Gastroesophageal sphincter (tissue), 4 donors: ENCODE measurements around the gene GRAMD4. TPM values are rescaled to one million over a fixed set of nuclear protein-coding genes. Genes with fewer than 3 reads are reported as not detected.

Experiments
- ATAC-seq: fragments of 150-250 bp; one replicate; pipeline ENCODE4 v1.9.1; 2016; ENCODE audit warnings: mild to moderate bottlenecking, moderate library complexity
- H3K27ac ChIP-seq, 4 donors: fragments of 200-600 bp; sonication (generic) in 3 of 4; 1 replicate in 3 of 4; 2 replicates in 1 of 4; pipeline ENCODE4 v1.5.1; 2016 to 2019
- H3K27me3 ChIP-seq: fragments of 200-600 bp; sonication (generic); one replicate; pipeline ENCODE4 v1.5.1; 2019
- H3K36me3 ChIP-seq, 2 donors: fragments of 200-600 bp; sonication (generic); one replicate each; pipeline ENCODE4 v1.5.1; 2019; ENCODE audit warnings: control low read depth in 1 of 2
- H3K4me1 ChIP-seq, 3 donors: fragments of 200-600 bp; sonication (generic); 1 replicate in 2 of 3; 2 replicates in 1 of 3; pipeline ENCODE4 v1.5.1; 2016 to 2019; ENCODE audit warnings: control low read depth in 2 of 3
- H3K4me3 ChIP-seq, 2 donors: fragments of 200-600 bp; sonication (generic); one replicate each; pipeline ENCODE4 v1.5.1; 2019; ENCODE audit warnings: mild to moderate bottlenecking in 1 of 2, moderate library complexity in 1 of 2
- H3K9me3 ChIP-seq, 3 donors: fragments of 200-600 bp; sonication (generic); one replicate each; pipeline ENCODE4 v1.5.1; 2017 to 2019; ENCODE audit warnings: control low read depth in 2 of 3
- EP300 ChIP-seq: sonication (generic); formaldehyde crosslinking; IDR thresholded peaks from one replicate; pipeline ENCODE4 v1.6.1; 2017; ENCODE audit warnings: antibody characterized with exemption, mild to moderate bottlenecking
- POLR2A ChIP-seq, 2 donors: fragments of 450-650 bp; IDR thresholded peaks; one replicate each; pipeline ENCODE4 v1.6.1; 2017; ENCODE audit warnings: antibody characterized with exemption in 2 of 2, mild to moderate bottlenecking in 2 of 2, moderate library complexity in 1 of 2
- POLR2AphosphoS5 ChIP-seq: sonication (generic); formaldehyde crosslinking; IDR thresholded peaks from one replicate; pipeline ENCODE4 v1.6.1; 2017; ENCODE audit warnings: antibody characterized with exemption
- WGBS, 2 donors: methylation state at CpG; one replicate each; pipeline ENCODE4 v1.1.5; 2018; ENCODE audit warnings: low coverage in 1 of 2; 5-methylcytosine and 5-hydroxymethylcytosine counted together
- total RNA-seq, 4 donors: library from RNA; depleted of rRNA; stranded (reverse); fragments of >200 nt; gene quantifications; one replicate each; pipeline ENCODE4 v1.1.0, GENCODE V29; 2016
- TF ChIP-seq, protein P1 (sequence below), 4 experiments: fragments of 200-600 bp in 2 of 4; fragments of 450-650 bp in 2 of 4; sonication (generic) in 1 of 4; IDR thresholded peaks; one replicate each; pipeline ENCODE4 v1.5.1; 2017 to 2019; ENCODE audit warnings: antibody characterized with exemption in 4 of 4, mild to moderate bottlenecking in 2 of 4, moderate library complexity in 2 of 4

The GRAMD4 gene
- total RNA-seq, 4 donors from 2014 or later = 10.8 to 53.3 (median 33.2) TPM

DNA sequence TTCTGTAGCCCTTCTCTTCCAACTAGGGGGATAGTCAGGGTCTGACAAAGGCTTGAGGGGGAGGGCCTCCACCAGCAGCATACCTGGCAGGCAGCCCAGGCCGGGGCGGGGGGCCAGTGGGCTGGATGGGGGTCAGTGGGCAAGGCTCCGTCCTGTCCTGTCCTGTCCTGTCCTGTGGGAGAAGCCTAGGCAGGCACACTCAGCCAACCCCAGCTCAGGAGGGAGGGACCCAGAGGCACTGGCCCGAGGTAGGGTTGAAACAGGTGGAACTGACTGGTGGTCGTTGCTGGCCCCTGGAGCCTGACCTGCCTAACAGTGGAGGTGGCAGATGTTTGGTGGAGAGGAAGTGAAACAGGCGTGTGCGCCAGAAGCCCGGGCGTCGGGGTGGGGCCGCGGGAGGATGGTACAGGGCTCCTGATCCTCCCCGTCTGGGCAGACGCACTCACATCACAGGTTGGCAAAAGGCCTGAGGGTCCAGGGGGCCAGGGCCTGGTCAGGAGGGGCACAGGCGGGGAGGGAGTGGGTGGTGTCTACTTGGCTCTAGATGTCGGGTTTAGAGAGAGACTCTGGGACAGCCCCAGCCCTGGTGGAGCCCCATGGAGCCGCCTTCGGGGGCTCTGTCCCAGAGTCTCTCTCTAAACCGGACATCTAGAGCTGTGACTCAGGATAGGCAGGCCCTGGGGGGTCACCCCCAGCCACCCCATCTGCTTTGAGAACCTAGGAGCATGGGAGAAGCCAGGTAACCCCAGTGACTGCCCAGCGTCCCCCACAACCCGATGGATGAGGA is 32.5 kb upstream of the GRAMD4 start:
- Histone ChIP-seq H3K4me1 (peaks cover 0 to 52% (median 12%) of the 10 kb centered on the region in 3 donors), H3K27me3 (no peaks in the 10 kb centered on the region), H3K36me3 (no peaks in the 10 kb centered on the region), H3K4me3 (no peak overlapping the region), H3K9me3 (no peaks in the 10 kb centered on the region), H3K27ac (no peak overlapping the region)
- 0 to 40% methylated on average over 1 of the region's 21 CpGs for WGBS, 2 donors
- peak; percentile 31 for ATAC-seq
- TF ChIP-seq POLR2AphosphoS5 (no peak), EP300 (no peak), POLR2A (IDR thresholded peaks at IDR 0.05) (no peak)
- TF ChIP-seq, protein P1, sequence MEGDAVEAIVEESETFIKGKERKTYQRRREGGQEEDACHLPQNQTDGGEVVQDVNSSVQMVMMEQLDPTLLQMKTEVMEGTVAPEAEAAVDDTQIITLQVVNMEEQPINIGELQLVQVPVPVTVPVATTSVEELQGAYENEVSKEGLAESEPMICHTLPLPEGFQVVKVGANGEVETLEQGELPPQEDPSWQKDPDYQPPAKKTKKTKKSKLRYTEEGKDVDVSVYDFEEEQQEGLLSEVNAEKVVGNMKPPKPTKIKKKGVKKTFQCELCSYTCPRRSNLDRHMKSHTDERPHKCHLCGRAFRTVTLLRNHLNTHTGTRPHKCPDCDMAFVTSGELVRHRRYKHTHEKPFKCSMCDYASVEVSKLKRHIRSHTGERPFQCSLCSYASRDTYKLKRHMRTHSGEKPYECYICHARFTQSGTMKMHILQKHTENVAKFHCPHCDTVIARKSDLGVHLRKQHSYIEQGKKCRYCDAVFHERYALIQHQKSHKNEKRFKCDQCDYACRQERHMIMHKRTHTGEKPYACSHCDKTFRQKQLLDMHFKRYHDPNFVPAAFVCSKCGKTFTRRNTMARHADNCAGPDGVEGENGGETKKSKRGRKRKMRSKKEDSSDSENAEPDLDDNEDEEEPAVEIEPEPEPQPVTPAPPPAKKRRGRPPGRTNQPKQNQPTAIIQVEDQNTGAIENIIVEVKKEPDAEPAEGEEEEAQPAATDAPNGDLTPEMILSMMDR (IDR thresholded peaks at IDR 0.05) = no peak

GRCh38 chr22:46588279-46589140 is 31.7 kb upstream of the GRAMD4 start:
- no peak for ATAC-seq
- H3K4me1 ChIP-seq = peaks cover 0 to 59% (median 15%) of the 10 kb centered on the region in 3 donors
- H3K9me3 ChIP-seq = no peaks in the 10 kb centered on the region
- no peak overlapping the region for H3K27ac ChIP-seq
- no CpG with 5 or more reads among the region's 29 CpGs for WGBS, 2 donors
- H3K4me3 ChIP-seq = no peak overlapping the region
- TF ChIP-seq POLR2AphosphoS5 (no peak), POLR2A (IDR thresholded peaks at IDR 0.05) (no peak), EP300 (no peak)
- TF ChIP-seq, protein P1 (IDR thresholded peaks at IDR 0.05) = no peak
- no peaks in the 10 kb centered on the region for H3K36me3 ChIP-seq
- no peaks in the 10 kb centered on the region for H3K27me3 ChIP-seq

- TF ChIP-seq, protein P1 (IDR thresholded peaks at IDR 0.05) = no peak
- TF ChIP-seq POLR2AphosphoS5 (no peak), EP300 (no peak)
- ATAC-seq = no peak
- H3K36me3 ChIP-seq = no peaks in the 10 kb centered on the region
- no peaks in the 10 kb centered on the region for H3K9me3 ChIP-seq
- H3K27ac ChIP-seq = no peak overlapping the region
- no peak overlapping the region for H3K4me3 ChIP-seq
- WGBS, 2 donors = 100% methylated on average over 1 to 2 of the region's 9 CpGs
- H3K4me1 ChIP-seq = peaks cover 0 to 58% (median 15%) of the 10 kb centered on the region in 3 donors
- no peaks in the 10 kb centered on the region for H3K27me3 ChIP-seq
Observed at GRCh38 chr22:46589141-46589748, 30.9 kb upstream of the GRAMD4 start.

DNA sequence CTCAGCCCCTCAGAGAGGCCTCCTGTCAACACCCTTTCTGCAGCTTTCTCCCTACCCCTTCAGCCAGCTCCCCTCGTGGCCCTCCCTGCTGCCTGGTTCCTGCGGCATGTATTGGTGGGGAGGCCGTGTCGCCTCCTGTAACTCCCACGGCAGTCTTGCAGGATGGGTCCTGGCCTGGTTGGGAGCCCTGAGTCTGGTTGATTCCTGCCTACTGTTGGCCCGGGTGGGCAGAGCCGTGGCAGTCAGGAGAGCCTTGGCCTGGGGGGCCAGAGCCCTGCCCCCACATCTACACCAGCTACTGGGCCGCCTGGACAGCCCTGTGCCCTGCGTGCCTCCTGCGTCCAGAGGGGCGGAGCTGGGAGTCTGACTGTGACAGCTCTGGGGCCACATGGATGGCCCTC is 30.3 kb upstream of the GRAMD4 start:
- WGBS, 2 donors = 67 to 92% methylated on average over 1 to 5 of the region's 11 CpGs
- Histone ChIP-seq H3K9me3 (no peaks in the 10 kb centered on the region), H3K36me3 (no peaks in the 10 kb centered on the region), H3K4me1 (peaks cover 0 to 57% (median 10%) of the 10 kb centered on the region in 3 donors), H3K4me3 (no peak overlapping the region), H3K27me3 (no peaks in the 10 kb centered on the region), H3K27ac (no peak overlapping the region)
- ATAC-seq = no peak
- TF ChIP-seq POLR2AphosphoS5 (no peak), POLR2A (IDR thresholded peaks at IDR 0.05) (no peak), EP300 (no peak)
- TF ChIP-seq, protein P1 (IDR thresholded peaks at IDR 0.05) = no peak
